HCT116 (cell line): ENCODE results near the gene LYVE1. TPM values are rescaled to one million over a fixed set of nuclear protein-coding genes. Genes with fewer than 3 reads are reported as not detected.

ENCODE experiments used
- ATAC-seq: fragments of 200-7000 bp; cut with Tn5 transposase; 2 replicates; pipeline ENCODE4 v1.9.1; 2020; ENCODE audit warnings: mild to moderate bottlenecking, moderate library complexity
- BruUV-seq: library from RNA; stranded (reverse); fragments of 400-500 nt; replicated peaks from 2 replicates; lab custom pipeline; 2021; lab: Mats Ljungman, UMichigan
- CTCF ChIA-PET: fragments of 300-600 bp; sonication (Branson Sonifier 250); formaldehyde crosslinking; loops from one replicate; lab custom pipeline; 2021; ENCODE audit warnings: antibody characterized with exemption; lab: Charles Lee
- POLR2A ChIA-PET: fragments of 300-600, 350-600 bp; sonication (Branson Sonifier 250); formaldehyde crosslinking; loops from one replicate; lab custom pipeline; 2021; ENCODE audit warnings: antibody characterized with exemption; lab: Charles Lee
- RAD21 ChIA-PET, 2 experiments: fragments of 300-600 bp; sonication (Branson Sonifier 250); formaldehyde crosslinking; loops; one replicate each; lab custom pipeline; 2023; ENCODE audit warnings: low total read pairs in 2 of 2; ENCODE audit not compliant: uncharacterized antibody in 2 of 2, unreplicated experiment in 2 of 2, low non-redundant PET in 1 of 2; lab: Charles Lee
- DNase-seq: peaks from one replicate; pipeline ENCODE4 v3.0.0-alpha.2; 2010; ENCODE audit warnings: low read depth, low spot score
- H2AFZ ChIP-seq: fragments of 200-600 bp; shearing (Covaris generic), sonication (generic); 2 replicates; pipeline ENCODE4 v1.6.1; 2017; ENCODE audit warnings: low read depth, mixed run types, mixed read lengths, antibody characterized with exemption, low read length; ENCODE audit not compliant: poor library complexity, severe bottlenecking
- H3K27ac ChIP-seq: 2 replicates; pipeline ENCODE4 v1.5.1; 2012; ENCODE audit warnings: low read depth, low read length
- H3K27me3 ChIP-seq: fragments of 200-600 bp; sonication (generic); 2 replicates; pipeline ENCODE4 v1.6.1; 2016; ENCODE audit warnings: mixed run types, low read length, mixed read lengths; ENCODE audit not compliant: insufficient read depth
- H3K36me3 ChIP-seq, 2 experiments: fragments of 200-500 bp in 1 of 2; fragments of 200-600 bp in 1 of 2; sonication (Bioruptor generic) in 1 of 2; sonication (generic) in 1 of 2; 2 replicates each; pipeline versions ENCODE4 v1.5.1 to v1.6.1; 2014 to 2016; ENCODE audit warnings: low read length in 2 of 2, inconsistent platforms in 1 of 2, mixed read lengths in 1 of 2, mixed run types in 1 of 2; ENCODE audit not compliant: insufficient read depth in 2 of 2, control insufficient read depth in 1 of 2
- H3K4me1 ChIP-seq, 2 experiments: fragments of 200-600 bp in 1 of 2; sonication (generic) in 1 of 2; 2 replicates each; pipeline versions ENCODE4 v1.5.1 to v1.6.1; 2012 to 2017; ENCODE audit warnings: low read length in 2 of 2, inconsistent platforms in 1 of 2, mild to moderate bottlenecking in 1 of 2, mixed read lengths in 1 of 2, mixed run types in 1 of 2, moderate library complexity in 1 of 2; ENCODE audit not compliant: insufficient read depth in 2 of 2, control insufficient read depth in 1 of 2
- H3K4me2 ChIP-seq: fragments of 200-600 bp; sonication (generic); 2 replicates; pipeline ENCODE4 v1.6.1; 2017; ENCODE audit warnings: mixed run types, low read length, mixed read lengths
- H3K4me3 ChIP-seq, 2 experiments: fragments of 200-600 bp in 1 of 2; sonication (generic) in 1 of 2; replicated peaks in 1 of 2; 2 replicates each; pipeline ENCODE4 v1.5.1; 2011 to 2016; ENCODE audit warnings: low read length in 2 of 2, control low read depth in 1 of 2, low read depth in 1 of 2, mild to moderate bottlenecking in 1 of 2, mixed read lengths in 1 of 2, mixed run types in 1 of 2
- H3K79me2 ChIP-seq: fragments of 200-600 bp; sonication (generic); 2 replicates; pipeline ENCODE4 v1.6.1; 2017; ENCODE audit warnings: mild to moderate bottlenecking, mixed run types, low read length, moderate library complexity, mixed read lengths; ENCODE audit not compliant: insufficient read depth
- H3K9ac ChIP-seq: fragments of 200-600 bp; sonication (generic); 2 replicates; pipeline ENCODE4 v1.6.1; 2016; ENCODE audit warnings: low read length, mixed read lengths
- H3K9me2 ChIP-seq: fragments of 200-600 bp; sonication (generic), shearing (Covaris generic); 2 replicates; pipeline ENCODE4 v1.6.1; 2017; ENCODE audit warnings: mixed run types, mild to moderate bottlenecking, moderate library complexity; ENCODE audit not compliant: insufficient read depth
- H3K9me3 ChIP-seq, 2 experiments: fragments of 200-500 bp in 1 of 2; fragments of 200-600 bp in 1 of 2; sonication (Bioruptor generic) in 1 of 2; sonication (generic) in 1 of 2; 2 replicates each; pipeline ENCODE4 v1.6.1; 2014 to 2017; ENCODE audit warnings: low read length in 2 of 2, mixed read lengths in 2 of 2, inconsistent platforms in 1 of 2, low read depth in 1 of 2, mild to moderate bottlenecking in 1 of 2, mixed run types in 1 of 2, moderate library complexity in 1 of 2; ENCODE audit not compliant: control insufficient read depth in 1 of 2, insufficient read depth in 1 of 2
- H4K20me1 ChIP-seq: fragments of 200-600 bp; sonication (generic), shearing (Covaris generic); 2 replicates; pipeline ENCODE4 v1.6.1; 2017; ENCODE audit warnings: mixed run types, mild to moderate bottlenecking, moderate library complexity; ENCODE audit not compliant: insufficient read depth
- EGR1 ChIP-seq: IDR thresholded peaks from 2 replicates; pipeline ENCODE4 v1.6.1; 2012; ENCODE audit warnings: low read depth
- EZH2phosphoT487 ChIP-seq: fragments of 200-600 bp; IDR thresholded peaks from 2 replicates; pipeline ENCODE4 v1.6.1; 2018; ENCODE audit warnings: antibody characterized with exemption, borderline replicate concordance
- FOSL1 ChIP-seq: IDR thresholded peaks from 2 replicates; pipeline ENCODE4 v1.6.1; 2012; ENCODE audit warnings: low read depth
- MAX ChIP-seq: IDR thresholded peaks from 2 replicates; pipeline ENCODE4 v1.6.1; 2012
- RAD21 ChIP-seq: IDR thresholded peaks from 2 replicates; pipeline ENCODE4 v1.6.1; 2012; ENCODE audit warnings: low read depth, mild to moderate bottlenecking
- ZFX ChIP-seq: fragments of 450-650 bp; IDR thresholded peaks from 2 replicates; pipeline ENCODE4 v1.6.1; 2017
- ZNF274 ChIP-seq: fragments of 200-500 bp; sonication (Bioruptor generic); IDR thresholded peaks from 2 replicates; pipeline ENCODE4 v1.6.1; 2014; ENCODE audit warnings: mild to moderate bottlenecking, low read depth, low read length, inconsistent platforms
- intact Hi-C: fragments of 100-400 bp; cut with micrococcal nuclease; formaldehyde crosslinking; loops from 2 replicates; pipeline ENCODE4 v1.10.0; 2022
- total RNA-seq: library from RNA; stranded (reverse); gene quantifications from one replicate; pipeline ENCODE4 v1.2.1, GENCODE V29; 2021; ENCODE audit not compliant: unreplicated experiment
- TF ChIP-seq, protein P1 (sequence below), 3 experiments: fragments of 200-600 bp in 1 of 3; sonication (generic) in 1 of 3; IDR thresholded peaks in 2 of 3; conservative IDR thresholded peaks in 1 of 3; 2 replicates each; pipeline ENCODE4 v1.5.1; 2012 to 2017; ENCODE audit warnings: low read depth in 2 of 3, low read length in 2 of 3, antibody characterized with exemption in 1 of 3, borderline replicate concordance in 1 of 3, control low read depth in 1 of 3, mild to moderate bottlenecking in 1 of 3, mixed read lengths in 1 of 3, mixed run types in 1 of 3, moderate library complexity in 1 of 3; ENCODE audit not compliant: insufficient read depth in 1 of 3

Gene LYVE1
- total RNA-seq, 1 experiment from 2014 or later, result 0.34 TPM

- ChIA-PET CTCF (no interaction called here), POLR2A (no interaction called here), RAD21 (no interaction called here)
- H3K27ac ChIP-seq, result no peak overlapping the region
- no peak overlapping the region for H3K4me3 ChIP-seq
- H3K27me3 ChIP-seq, result no peaks in the 10 kb centered on the region
- H3K79me2 ChIP-seq, result no peaks in the 10 kb centered on the region
- H4K20me1 ChIP-seq, result no peaks in the 10 kb centered on the region
- H3K36me3 ChIP-seq, result no peaks in the 10 kb centered on the region
- no peaks in the 10 kb centered on the region for H3K9me2 ChIP-seq
- H3K4me1 ChIP-seq, result peaks cover 12 to 52% of the 10 kb centered on the region in 2 experiments
- intact Hi-C loops, result no loop called here
- ATAC-seq (no peak), DNase-seq (no peak)
- H3K9me3 ChIP-seq, result no peaks in the 10 kb centered on the region
- H3K4me2 ChIP-seq, result no peak overlapping the region
- TF ChIP-seq FOSL1, result no peak
- TF ChIP-seq EGR1, result no peak
- TF ChIP-seq, protein P1, sequence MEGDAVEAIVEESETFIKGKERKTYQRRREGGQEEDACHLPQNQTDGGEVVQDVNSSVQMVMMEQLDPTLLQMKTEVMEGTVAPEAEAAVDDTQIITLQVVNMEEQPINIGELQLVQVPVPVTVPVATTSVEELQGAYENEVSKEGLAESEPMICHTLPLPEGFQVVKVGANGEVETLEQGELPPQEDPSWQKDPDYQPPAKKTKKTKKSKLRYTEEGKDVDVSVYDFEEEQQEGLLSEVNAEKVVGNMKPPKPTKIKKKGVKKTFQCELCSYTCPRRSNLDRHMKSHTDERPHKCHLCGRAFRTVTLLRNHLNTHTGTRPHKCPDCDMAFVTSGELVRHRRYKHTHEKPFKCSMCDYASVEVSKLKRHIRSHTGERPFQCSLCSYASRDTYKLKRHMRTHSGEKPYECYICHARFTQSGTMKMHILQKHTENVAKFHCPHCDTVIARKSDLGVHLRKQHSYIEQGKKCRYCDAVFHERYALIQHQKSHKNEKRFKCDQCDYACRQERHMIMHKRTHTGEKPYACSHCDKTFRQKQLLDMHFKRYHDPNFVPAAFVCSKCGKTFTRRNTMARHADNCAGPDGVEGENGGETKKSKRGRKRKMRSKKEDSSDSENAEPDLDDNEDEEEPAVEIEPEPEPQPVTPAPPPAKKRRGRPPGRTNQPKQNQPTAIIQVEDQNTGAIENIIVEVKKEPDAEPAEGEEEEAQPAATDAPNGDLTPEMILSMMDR (IDR thresholded peaks at IDR 0.05 in 2 of 3, conservative IDR thresholded peaks at IDR 0.05 in 1 of 3; ENCODE audit: borderline replicate concordance in 1 of 3, insufficient read depth in 1 of 3, low read depth in 2 of 3, low read length in 2 of 3), result no peak
- no peak for TF ChIP-seq EZH2phosphoT487
- no peak for TF ChIP-seq RAD21
- no peak for TF ChIP-seq ZNF274
- no peak for TF ChIP-seq ZFX
- no peak for TF ChIP-seq MAX
- TF ChIP-seq, all 23 proteins: peak for 0
- H2AFZ ChIP-seq, result no peak overlapping the region
- BruUV-seq, result no TSS peak
- no peak overlapping the region for H3K9ac ChIP-seq
These were observed 6.5 kb downstream of the LYVE1 start for GRCh38 chr11:10561947-10562346.
